ENCODE data around the gene LRP3. TPM values are rescaled to one million over a fixed set of nuclear protein-coding genes. Genes with fewer than 3 reads are reported as not detected.

LRP3 gene
- total and polyA plus RNA-seq, 5 experiments from 2014 or later = not detected

DNA sequence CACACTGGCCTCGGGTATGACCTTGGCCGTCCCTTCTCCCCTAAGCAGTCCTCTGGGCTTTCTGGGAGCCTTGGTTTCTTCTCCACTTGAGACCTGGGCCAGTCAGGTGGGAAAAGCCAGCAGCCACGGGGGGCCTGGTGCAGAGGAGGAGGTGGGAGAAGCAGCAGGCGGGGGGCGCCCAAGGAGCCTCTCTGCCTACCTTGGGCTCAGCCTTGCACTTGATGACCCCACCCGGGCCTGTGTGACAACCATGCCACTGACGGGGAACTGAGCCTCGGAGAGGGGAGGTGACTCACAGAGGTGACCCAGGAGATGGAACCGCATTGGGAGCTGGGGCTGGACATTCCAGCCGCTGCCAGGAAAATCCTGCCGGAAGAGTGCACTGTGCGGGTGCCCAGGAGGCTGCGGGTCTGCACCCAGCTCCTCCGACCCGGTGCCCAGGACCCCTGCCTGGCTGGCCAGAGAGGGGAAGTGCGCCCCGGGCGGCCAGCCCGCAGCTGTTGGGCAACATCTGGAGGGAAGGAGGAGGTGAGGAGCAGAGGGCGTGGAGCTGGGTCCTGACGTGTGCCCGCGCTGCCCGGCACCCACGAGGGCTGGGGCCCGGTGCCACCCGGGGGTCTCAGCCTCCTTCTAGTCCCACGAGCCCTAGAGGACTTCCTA lies 55.0 kb downstream of the LRP3 start:
- peaks cover 0 to 5% (median 0%) of the 10 kb centered on the region in 3 donors for H3K36me3 Mint-ChIP-seq
- POLR2A ChIA-PET = no interaction called here
- DNase-seq (no peak), ATAC-seq (peak in 1 of 2 donors; percentile 17)
- peaks cover 0 to 9% (median 0%) of the 10 kb centered on the region in 5 donors for H3K27me3 Mint-ChIP-seq
- H3K9me3 Mint-ChIP-seq = peaks cover 0 to 3% (median 0%) of the 10 kb centered on the region in 9 donors
- no peaks in the 10 kb centered on the region for H3K4me1 Mint-ChIP-seq
- H3K27ac Mint-ChIP-seq = no peak overlapping the region
- no peak overlapping the region for H3K4me3 Mint-ChIP-seq

DNA sequence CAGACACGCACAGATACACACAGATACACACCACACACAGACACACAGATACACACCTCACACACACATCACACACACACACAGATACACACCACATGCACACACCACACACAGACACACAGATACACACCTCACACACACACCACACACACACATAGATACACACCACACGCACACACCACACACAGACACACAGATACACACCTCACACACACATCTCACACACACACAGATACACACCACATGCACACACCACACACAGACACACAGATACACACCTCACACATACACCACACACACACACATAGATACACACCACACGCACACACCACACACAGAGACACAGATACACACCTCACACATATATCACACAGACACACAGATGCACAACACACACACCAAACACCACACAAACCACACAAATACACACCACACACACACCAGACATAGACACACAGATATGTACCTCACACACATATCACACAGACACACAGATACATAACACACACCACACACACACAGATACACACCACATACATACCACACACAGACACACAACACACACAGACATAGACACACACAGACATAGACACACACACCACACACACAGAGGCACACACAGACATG lies 55.7 kb downstream of the LRP3 start:
- DNase-seq = no peak
- Mint-ChIP-seq H3K4me1 (no peaks in the 10 kb centered on the region), H3K9me3 (peaks cover 0 to 3% (median 0%) of the 10 kb centered on the region in 9 donors), H3K4me3 (no peak overlapping the region), H3K27me3 (peaks cover 0 to 6% (median under 1%) of the 10 kb centered on the region in 5 donors), H3K27ac (no peak overlapping the region), H3K36me3 (peaks cover 0 to 5% (median 0%) of the 10 kb centered on the region in 3 donors)
- ATAC-seq = no peak
- POLR2A ChIA-PET = no interaction called here

DNA sequence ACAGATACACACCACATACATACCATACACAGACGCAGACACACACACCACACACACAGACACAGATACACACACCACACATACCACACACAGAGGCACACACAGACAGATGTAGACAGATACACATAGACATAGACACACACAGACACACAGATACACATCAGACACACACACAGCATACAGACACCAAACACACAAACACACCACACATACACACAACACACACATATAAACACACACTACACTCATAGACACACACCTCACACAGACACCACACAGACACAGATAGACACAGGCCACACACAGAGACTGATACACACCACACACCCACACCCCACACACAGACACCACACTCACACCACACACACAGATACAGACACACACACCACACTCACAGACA lies 56.4 kb downstream of the LRP3 start:
- Mint-ChIP-seq H3K4me1 (no peaks in the 10 kb centered on the region), H3K4me3 (no peak overlapping the region), H3K27me3 (peaks cover 0 to 8% (median 5%) of the 10 kb centered on the region in 5 donors), H3K9me3 (peaks cover 0 to 3% (median 0%) of the 10 kb centered on the region in 9 donors), H3K27ac (no peak overlapping the region), H3K36me3 (peaks cover 0 to 3% (median 0%) of the 10 kb centered on the region in 3 donors)
- DNase-seq (no peak), ATAC-seq (no peak)
- POLR2A ChIA-PET = no interaction called here

DNA sequence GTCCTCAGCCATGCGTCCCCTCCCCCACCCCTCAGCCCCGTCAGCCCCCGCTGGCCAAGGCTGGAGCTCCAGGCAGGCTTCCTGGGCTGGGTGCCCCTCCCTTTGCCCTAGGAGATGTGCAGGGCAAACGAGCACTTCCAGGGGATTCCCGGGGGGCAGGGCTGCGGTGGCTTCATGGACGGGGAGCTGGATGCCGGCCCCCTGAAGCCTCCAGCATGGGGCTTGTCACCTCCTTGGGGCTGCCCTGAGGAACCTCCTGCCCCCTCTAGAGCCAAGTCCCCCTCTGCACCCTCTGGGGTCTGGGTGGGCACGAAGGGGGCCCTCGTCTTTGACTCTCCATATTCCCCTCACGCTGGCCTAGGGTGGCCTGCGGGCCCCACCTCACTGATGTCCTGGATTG lies 56.9 kb downstream of the LRP3 start:
- H3K27ac Mint-ChIP-seq = no peak overlapping the region
- no peaks in the 10 kb centered on the region for H3K4me1 Mint-ChIP-seq
- no peaks in the 10 kb centered on the region for H3K9me3 Mint-ChIP-seq
- no peak for DNase-seq
- POLR2A ChIA-PET = no interaction called here
- peaks cover 0 to 14% (median 5%) of the 10 kb centered on the region in 5 donors for H3K27me3 Mint-ChIP-seq
- H3K4me3 Mint-ChIP-seq = no peak overlapping the region
- no peaks in the 10 kb centered on the region for H3K36me3 Mint-ChIP-seq
- no peak for ATAC-seq

DNA sequence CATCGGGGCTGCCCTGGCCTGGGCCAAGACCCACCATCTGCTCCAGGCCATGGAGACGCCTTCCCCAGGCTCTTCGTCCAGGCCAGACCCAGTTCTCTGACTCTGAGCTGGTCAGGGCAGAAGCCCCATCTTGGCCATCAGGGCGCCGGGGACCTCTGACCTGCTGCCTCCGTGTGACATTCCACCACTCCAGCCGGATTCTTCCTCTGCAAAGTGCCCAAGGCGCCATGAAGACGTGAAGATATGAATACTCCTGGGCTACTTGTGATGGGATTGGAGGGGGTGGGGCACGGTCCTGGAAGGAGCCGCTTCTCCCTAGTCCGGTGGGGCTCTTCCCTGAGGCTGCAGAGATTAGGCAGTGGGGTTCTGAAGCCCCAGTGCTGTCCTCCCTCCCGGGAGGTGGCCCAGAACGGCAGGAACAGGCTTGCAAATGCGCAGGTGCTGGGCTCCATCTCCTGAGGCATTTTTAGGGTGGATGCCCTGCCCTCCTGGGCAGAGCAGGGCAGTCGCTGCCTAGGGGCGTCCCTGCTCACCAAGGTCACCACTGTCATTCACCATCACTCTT lies 57.5 kb downstream of the LRP3 start:
- Mint-ChIP-seq H3K27me3 (peaks cover 0 to 20% (median 5%) of the 10 kb centered on the region in 5 donors), H3K9me3 (no peaks in the 10 kb centered on the region), H3K36me3 (no peaks in the 10 kb centered on the region), H3K4me1 (no peaks in the 10 kb centered on the region), H3K4me3 (no peak overlapping the region), H3K27ac (no peak overlapping the region)
- no peak for ATAC-seq
- no peak for DNase-seq
- POLR2A ChIA-PET = no interaction called here

DNA sequence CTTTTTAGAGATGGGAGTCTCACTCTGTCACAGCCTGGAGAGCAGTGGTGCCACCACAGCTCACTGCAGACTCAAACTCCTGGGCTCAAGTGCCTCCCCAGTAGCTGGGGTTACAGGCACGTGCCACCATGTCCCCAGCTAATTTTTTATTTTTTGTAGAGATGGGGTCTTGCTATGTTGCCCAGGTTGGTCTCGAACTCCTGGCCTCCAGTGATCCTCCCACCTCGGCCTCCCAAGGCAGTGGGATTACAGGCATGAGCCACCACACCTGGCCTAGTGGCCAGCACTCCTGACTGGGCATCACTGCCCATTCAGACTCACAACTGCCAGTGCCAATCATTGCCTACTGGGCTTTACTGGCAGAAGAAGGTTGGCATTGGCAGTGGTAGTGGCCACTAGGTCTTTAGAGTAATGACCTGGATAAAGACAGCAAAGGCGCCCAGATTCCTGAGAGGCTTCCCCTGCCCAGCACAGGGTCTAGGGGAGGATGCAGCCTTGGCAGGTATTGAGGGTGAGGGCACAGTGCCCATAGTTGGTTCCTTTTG lies 58.4 kb downstream of the LRP3 start:
- ATAC-seq = no peak
- POLR2A ChIA-PET = no interaction called here

DNA sequence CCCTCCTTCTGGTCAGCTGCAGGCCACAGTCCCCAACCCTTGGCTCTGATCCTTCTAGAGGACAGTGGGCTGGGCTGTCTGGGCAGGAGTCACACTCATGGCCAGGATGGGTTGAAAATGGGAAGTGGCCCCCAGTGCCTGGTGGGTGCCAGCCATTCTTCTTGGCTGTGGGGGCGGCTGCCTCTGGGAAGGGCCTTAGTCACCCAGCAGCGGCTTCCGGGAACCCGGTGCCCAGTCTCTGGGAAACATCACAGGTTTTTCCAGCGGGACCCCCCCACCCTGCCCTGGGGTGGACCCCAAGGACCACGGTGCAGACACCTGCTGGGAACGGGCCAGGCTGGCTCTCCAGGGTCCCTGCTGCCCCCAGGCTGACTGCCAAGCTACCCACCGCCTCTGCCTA lies 58.8 kb downstream of the LRP3 start:
- POLR2A ChIA-PET = no interaction called here
- Mint-ChIP-seq H3K27ac (no peak overlapping the region), H3K27me3 (peaks cover 0 to 21% (median 5%) of the 10 kb centered on the region in 5 donors), H3K9me3 (peaks cover 0 to 4% (median 1%) of the 10 kb centered on the region in 9 donors), H3K4me3 (no peak overlapping the region), H3K36me3 (peaks cover 0 to 2% (median 0%) of the 10 kb centered on the region in 3 donors), H3K4me1 (no peaks in the 10 kb centered on the region)
- no peak for ATAC-seq
- no peak for DNase-seq

More for the DNA sequence above, 58.4 kb downstream of the LRP3 start:
- Mint-ChIP-seq H3K27ac (no peak overlapping the region), H3K36me3 (no peaks in the 10 kb centered on the region), H3K27me3 (peaks cover 0 to 21% (median 5%) of the 10 kb centered on the region in 5 donors), H3K4me3 (no peak overlapping the region), H3K9me3 (no peaks in the 10 kb centered on the region), H3K4me1 (no peaks in the 10 kb centered on the region)
- DNase-seq = no peak

DNA sequence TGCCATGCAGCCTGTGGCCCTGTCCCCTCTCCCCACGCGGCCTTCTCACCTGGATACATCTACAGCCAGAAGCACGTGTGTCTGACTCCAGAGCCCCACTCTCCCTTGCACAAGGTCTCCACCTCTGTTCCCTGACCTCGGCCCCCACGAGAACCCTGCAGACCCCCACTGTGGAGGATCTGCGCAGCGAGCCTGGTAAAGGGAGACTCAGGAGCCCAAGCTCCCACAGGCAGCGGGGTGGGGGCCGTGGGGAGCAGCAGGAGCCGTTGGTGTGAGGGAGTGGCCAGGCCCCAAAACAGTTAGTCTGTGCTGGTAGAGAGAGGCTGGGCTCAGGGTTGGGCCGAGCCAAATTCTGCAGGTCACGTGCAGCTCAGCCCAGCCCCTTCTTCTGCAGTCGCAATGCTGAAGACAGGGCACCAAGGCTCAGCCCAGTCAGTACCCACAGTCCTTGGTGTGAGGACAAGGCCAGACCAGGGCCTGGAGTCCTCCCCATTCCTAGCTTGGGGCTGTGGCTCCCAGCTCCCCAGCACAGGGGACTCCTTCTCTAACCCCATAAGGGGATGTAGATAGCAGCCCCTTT lies 60.2 kb downstream of the LRP3 start:
- no peak overlapping the region for H3K4me3 Mint-ChIP-seq
- peaks cover 0 to 13% (median 3%) of the 10 kb centered on the region in 9 donors for H3K9me3 Mint-ChIP-seq
- H3K36me3 Mint-ChIP-seq = peaks cover 0 to 8% (median 0%) of the 10 kb centered on the region in 3 donors
- no peak overlapping the region for H3K27ac Mint-ChIP-seq
- DNase-seq = no peak
- POLR2A ChIA-PET = no interaction called here
- peaks cover 0 to 1% (median 0%) of the 10 kb centered on the region in 4 donors for H3K4me1 Mint-ChIP-seq
- no peak for ATAC-seq
- peaks cover 0 to 21% (median 5%) of the 10 kb centered on the region in 5 donors for H3K27me3 Mint-ChIP-seq

DNA sequence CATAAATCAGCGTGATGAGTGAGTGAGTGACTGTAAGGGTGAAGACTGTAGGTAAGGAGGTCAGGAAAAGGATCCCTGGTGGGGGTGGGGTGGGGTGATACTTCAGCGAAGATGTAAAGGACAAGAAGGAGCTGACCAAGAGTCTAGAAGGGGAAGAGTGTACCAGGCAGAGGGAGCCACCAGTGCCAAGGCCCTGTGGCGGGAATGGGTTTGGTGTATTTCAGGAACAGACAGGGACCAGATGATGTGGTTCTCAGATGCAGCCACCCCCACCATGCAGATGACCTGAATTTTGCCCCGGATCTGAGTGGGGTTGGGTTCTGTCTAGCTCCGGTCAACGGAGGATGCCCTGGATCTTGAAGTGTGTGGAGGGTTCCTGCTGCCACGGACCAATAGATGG lies 61.7 kb downstream of the LRP3 start:
- Mint-ChIP-seq H3K27me3 (peaks cover 0 to 21% (median 8%) of the 10 kb centered on the region in 5 donors), H3K4me3 (no peak overlapping the region), H3K36me3 (peaks cover 0 to 8% (median 0%) of the 10 kb centered on the region in 3 donors), H3K27ac (no peak overlapping the region), H3K4me1 (peaks cover 4 to 12% (median 5%) of the 10 kb centered on the region in 4 donors), H3K9me3 (peaks cover 0 to 17% (median 3%) of the 10 kb centered on the region in 9 donors)
- DNase-seq (no peak), ATAC-seq (no peak)
- POLR2A ChIA-PET = no interaction called here

DNA sequence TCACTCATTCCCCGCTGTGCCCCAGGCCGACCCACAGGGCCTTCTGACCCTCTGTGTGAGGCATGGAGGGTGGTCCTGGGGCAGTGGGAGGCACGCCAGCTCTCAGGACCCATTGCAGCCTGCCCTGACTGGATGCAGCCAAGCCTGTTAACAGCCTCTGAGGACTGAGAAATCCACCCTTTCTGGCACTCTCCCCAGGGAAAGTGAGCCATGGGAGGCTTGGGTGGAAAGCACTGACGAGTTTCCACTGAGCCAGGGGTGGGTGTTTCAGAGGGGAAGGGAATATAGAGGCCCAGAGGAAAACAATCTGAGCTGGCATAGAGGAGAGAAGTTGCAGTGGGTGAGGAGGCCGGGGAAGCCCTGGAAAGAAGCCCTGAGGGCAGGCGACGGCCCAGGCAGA lies 62.1 kb downstream of the LRP3 start:
- DNase-seq (no peak), ATAC-seq (no peak)
- POLR2A ChIA-PET = no interaction called here
- H3K4me1 Mint-ChIP-seq = peaks cover 9 to 17% (median 10%) of the 10 kb centered on the region in 4 donors
- H3K27me3 Mint-ChIP-seq = peaks cover 0 to 22% (median 8%) of the 10 kb centered on the region in 5 donors
- H3K27ac Mint-ChIP-seq = no peak overlapping the region
- H3K4me3 Mint-ChIP-seq = no peak overlapping the region
- peaks cover 0 to 17% (median 3%) of the 10 kb centered on the region in 9 donors for H3K9me3 Mint-ChIP-seq
- H3K36me3 Mint-ChIP-seq = peaks cover 0 to 8% (median 0%) of the 10 kb centered on the region in 3 donors

DNA sequence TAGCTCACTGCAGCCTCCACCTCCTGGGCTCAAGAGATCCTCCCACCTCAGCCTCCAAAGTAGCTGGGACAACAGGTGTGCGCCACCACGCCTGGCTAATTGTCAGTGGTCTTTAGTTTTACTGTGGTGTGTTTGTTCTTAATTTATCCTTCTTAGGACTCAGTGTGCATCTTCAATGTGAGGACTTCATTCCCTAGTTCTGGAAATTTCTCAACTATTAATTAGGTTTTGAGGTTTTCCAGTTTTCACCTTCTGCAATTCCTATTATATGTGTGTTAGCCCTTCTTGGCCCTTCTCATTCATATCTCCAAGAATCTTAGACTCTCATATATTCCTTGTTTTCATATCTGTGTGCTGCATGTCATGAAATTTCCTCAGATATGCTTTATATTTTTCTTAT lies 63.7 kb downstream of the LRP3 start:
- DNase-seq (no peak), ATAC-seq (no peak)
- Mint-ChIP-seq H3K4me3 (no peak overlapping the region), H3K9me3 (peaks cover 0 to 17% (median 3%) of the 10 kb centered on the region in 9 donors), H3K27ac (no peak overlapping the region), H3K4me1 (peaks cover 16 to 27% (median 22%) of the 10 kb centered on the region in 4 donors), H3K36me3 (peaks cover 0 to 8% (median 2%) of the 10 kb centered on the region in 3 donors), H3K27me3 (peaks cover 2 to 37% (median 17%) of the 10 kb centered on the region in 5 donors)
- POLR2A ChIA-PET = no interaction called here
